ENCODE data around the gene SAMHD1.
"Not testable (repeated sequence)": the region's sequence is repeated elsewhere in the genome, so short reads cannot be mapped to it uniquely, and the experiment has no call there.

SAMHD1 gene

GRCh38 chr20:36852187-36852586 is 99.3 kb downstream of the SAMHD1 start:
- DNase-seq (ENCODE audit: low spot score): no peak

- no peak for DNase-seq (ENCODE audit: low spot score)
Measured at GRCh38 chr20:36851490-36851889, 100.0 kb downstream of the SAMHD1 start.

- no peak for DNase-seq (ENCODE audit: low spot score)
Measured at GRCh38 chr20:36850759-36851158, 100.7 kb downstream of the SAMHD1 start.

GRCh38 chr20:36849333-36850065 is 102.0 kb downstream of the SAMHD1 start:
- no peak for DNase-seq (ENCODE audit: low spot score)

GRCh38 chr20:36848677-36849076 is 102.8 kb downstream of the SAMHD1 start:
- DNase-seq (ENCODE audit: low spot score): no peak

- DNase-seq (ENCODE audit: low spot score): peak; percentile 92
Measured at GRCh38 chr20:36848078-36848660, 103.3 kb downstream of the SAMHD1 start.

GRCh38 chr20:36847710-36848040 is 103.8 kb downstream of the SAMHD1 start:
- no peak for DNase-seq (ENCODE audit: low spot score)

GRCh38 chr20:36847009-36847709 is 104.3 kb downstream of the SAMHD1 start:
- DNase-seq (ENCODE audit: low spot score): no peak

- no peak for DNase-seq (ENCODE audit: low spot score)
Measured at GRCh38 chr20:36845288-36845971, 106.1 kb downstream of the SAMHD1 start.

- not testable (repeated sequence) for DNase-seq (ENCODE audit: low spot score)
Measured at GRCh38 chr20:36841030-36841429, 110.5 kb downstream of the SAMHD1 start.

All from kidney capillary endothelial cell (primary cell).